Smooth muscle cell of the pulmonary artery (primary cell): ENCODE results near the gene DAO. TPM values are rescaled to one million over a fixed set of nuclear protein-coding genes. Genes with fewer than 3 reads are reported as not detected.

Experiments
- total RNA-seq: library from RNA; depleted of rRNA; stranded (reverse); fragments of >200 nt; gene quantifications from 2 replicates; pipeline ENCODE4 v1.2.3, GENCODE V29; 2014

The DAO gene
- total RNA-seq: not detected in 2 replicates

DNA sequence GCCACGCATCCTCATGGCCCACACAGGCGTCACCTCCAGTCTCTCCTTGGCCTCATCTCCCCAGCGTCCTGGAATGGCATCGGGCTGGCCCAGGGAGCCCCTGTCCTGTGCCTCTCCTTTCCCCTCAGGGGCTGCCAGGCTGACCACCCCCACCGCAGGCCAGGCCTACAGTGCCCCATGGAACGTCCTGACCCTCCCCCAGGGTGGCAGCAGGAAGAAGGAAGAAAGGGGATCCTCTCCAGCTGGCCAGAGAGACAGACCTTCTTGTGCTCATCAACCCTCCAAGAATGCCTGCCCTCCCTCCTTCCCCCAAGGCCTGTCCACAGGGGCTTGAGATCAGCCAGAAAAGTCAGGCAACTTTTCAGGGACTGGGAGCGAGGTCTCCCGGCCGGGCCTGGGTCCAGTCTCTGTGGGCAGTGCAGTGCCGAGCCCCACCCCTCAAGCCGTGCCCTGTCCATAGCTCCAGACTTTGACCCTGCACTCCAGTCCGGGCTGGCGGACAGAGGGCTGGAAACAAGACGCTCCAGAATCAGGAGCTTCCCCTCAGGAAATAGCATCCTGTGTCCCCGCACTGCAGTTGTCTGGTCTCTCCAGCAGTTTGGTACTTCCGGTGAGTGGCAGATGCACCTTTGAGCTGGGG is at the start of gene DAO:
Gene DAO, plus strand, starts transcription at position 478 of the 640 bp plus-strand sequence. CDS start 4,915 bp downstream, outside the sequence.

Other genes with a start within 250 kb of the DAO start
- 1.8 and 2.7 TPM in 2 replicates for gene SELPLG, start 246.2 kb upstream of the DAO start, total RNA-seq
- gene CORO1C, start 148.6 kb upstream of the DAO start, total RNA-seq: 269 and 290 TPM in 2 replicates
- gene SSH1, start 22.5 kb upstream of the DAO start, total RNA-seq: 54.4 and 68.6 TPM in 2 replicates
- gene SVOP, start 141.0 kb downstream of the DAO start, total RNA-seq: not detected in 2 replicates
- gene USP30, start 172.5 kb downstream of the DAO start, total RNA-seq: 7.8 and 11.5 TPM in 2 replicates
- gene ALKBH2, start 213.4 kb downstream of the DAO start, total RNA-seq: 12.6 and 13.8 TPM in 2 replicates
- 16.1 and 17.2 TPM in 2 replicates for gene UNG, start 217.5 kb downstream of the DAO start, total RNA-seq
- gene ACACB, start 236.5 kb downstream of the DAO start, total RNA-seq: 2.2 and 5.2 TPM in 2 replicates